Measurements from ENCODE around the gene EGFL6. TPM values are rescaled to one million over a fixed set of nuclear protein-coding genes. Genes with fewer than 3 reads are reported as not detected.

Gene EGFL6
- total RNA-seq, 4 donors from 2014 or later: 11.6 to 90.1 (median 31.0) TPM; not detected in 1

DNA sequence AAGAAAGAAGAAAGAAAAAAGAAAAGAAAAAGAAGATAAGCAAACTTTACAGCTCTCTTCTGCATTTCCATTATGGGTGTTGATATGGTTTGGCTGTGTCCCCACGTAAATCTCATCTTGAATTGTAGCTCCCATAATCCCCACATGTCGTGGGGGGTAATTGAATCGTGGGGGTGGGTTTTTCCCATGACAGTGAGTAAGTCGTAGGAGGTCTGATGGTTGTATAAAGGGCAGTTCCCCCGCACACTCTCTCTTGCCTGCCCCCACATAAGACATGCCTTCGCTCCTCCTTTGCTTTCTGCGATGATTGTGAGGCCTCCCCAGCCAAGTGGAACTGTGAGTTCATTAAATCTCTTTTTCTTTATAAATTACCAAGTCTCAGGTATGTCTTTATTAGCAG lies 112.2 kb downstream of the EGFL6 start:
- no peak for TF ChIP-seq CTCF (IDR thresholded peaks at IDR 0.05; ENCODE audit: low read depth)

Other genes starting within 250 kb of the EGFL6 start
- not detected for gene ATXN3L, start 249.5 kb upstream of the EGFL6 start, total RNA-seq
- 1 to 10 TPM; 3.1 to 5.9 (median 4.1) TPM for gene TCEANC, start 83.5 kb downstream of the EGFL6 start, total RNA-seq
- 10 to 100 TPM; 37.0 to 49.8 (median 45.1) TPM for gene RAB9A, start 119.5 kb downstream of the EGFL6 start, total RNA-seq
- 10 to 100 TPM in 1 of 4 donors, 1 to 10 TPM in 3; 5.9 to 16.5 (median 9.2) TPM for gene TRAPPC2, start 165.0 kb downstream of the EGFL6 start, total RNA-seq
- 10 to 100 TPM; 12.6 to 17.9 (median 14.9) TPM for gene OFD1, start 165.1 kb downstream of the EGFL6 start, total RNA-seq
- gene GPM6B, start 247.5 kb downstream of the EGFL6 start, total RNA-seq: 1 to 10 TPM; 3.7 to 9.7 (median 8.3) TPM

Data from subcutaneous adipose tissue (tissue), 4 donors.